DND-41 (cell line): ENCODE results near the gene RANBP9.

Experiments used
- EZH2 ChIP-seq: IDR thresholded peaks from 3 replicates; pipeline ENCODE4 v1.6.1; 2012; ENCODE audit warnings: borderline replicate concordance, low read depth, mild to moderate bottlenecking, moderate library complexity, low read length, inconsistent platforms; ENCODE audit not compliant: severe bottlenecking
- TF ChIP-seq, protein P1 (sequence below): IDR thresholded peaks from 2 replicates; pipeline ENCODE4 v1.5.1; 2012; ENCODE audit warnings: borderline replicate concordance, low read length, moderate library complexity, mild to moderate bottlenecking; ENCODE audit not compliant: poor library complexity, severe bottlenecking; ENCODE audit errors: extremely low read depth

DNA sequence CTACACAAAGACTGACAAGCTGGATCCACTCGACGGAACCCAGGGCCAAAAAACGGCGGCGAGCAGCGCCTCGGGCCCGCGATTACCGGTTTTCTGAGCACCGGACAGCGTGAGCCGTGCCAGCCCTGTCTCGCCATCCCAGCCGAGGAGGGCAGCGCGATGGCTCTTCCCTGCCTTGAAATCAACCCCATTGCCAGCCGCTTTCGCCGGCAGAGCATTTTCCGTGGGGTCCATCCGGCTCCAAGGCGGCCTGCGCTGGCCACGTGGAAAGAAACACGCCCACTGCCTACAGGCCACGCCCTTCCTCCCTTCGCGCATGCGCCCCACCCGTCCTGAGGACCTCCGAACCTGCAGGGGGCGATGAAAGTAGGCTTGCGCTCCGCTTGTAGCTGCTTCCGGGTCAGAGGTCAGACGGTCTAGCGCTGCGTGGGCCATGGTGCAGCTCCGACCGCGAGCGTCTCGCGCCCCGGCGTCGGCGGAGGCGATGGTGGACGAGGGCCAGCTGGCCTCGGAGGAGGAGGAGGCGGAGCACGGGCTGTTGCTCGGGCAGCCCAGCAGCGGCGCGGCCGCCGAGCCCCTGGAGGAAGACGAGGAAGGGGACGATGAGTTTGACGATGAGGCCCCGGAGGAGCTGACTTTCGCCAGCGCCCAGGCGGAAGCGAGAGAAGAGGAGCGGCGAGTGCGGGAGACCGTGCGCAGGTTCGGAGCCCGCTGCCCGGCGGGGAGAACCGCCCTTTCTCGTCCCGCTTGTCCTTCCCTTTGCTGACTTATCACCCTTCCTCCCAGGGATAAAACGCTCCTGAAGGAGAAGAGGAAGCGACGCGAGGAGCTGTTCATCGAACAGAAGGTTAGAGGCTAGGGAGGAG lies 96.5 kb downstream of the RANBP9 start, which contains the start of gene NOL7:
- no peak for TF ChIP-seq EZH2
- TF ChIP-seq, protein P1, sequence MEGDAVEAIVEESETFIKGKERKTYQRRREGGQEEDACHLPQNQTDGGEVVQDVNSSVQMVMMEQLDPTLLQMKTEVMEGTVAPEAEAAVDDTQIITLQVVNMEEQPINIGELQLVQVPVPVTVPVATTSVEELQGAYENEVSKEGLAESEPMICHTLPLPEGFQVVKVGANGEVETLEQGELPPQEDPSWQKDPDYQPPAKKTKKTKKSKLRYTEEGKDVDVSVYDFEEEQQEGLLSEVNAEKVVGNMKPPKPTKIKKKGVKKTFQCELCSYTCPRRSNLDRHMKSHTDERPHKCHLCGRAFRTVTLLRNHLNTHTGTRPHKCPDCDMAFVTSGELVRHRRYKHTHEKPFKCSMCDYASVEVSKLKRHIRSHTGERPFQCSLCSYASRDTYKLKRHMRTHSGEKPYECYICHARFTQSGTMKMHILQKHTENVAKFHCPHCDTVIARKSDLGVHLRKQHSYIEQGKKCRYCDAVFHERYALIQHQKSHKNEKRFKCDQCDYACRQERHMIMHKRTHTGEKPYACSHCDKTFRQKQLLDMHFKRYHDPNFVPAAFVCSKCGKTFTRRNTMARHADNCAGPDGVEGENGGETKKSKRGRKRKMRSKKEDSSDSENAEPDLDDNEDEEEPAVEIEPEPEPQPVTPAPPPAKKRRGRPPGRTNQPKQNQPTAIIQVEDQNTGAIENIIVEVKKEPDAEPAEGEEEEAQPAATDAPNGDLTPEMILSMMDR: peak; percentile 96
